GM10266 (cell line): ENCODE results near the gene FKBP1A.

ENCODE experiments used
- DNase-seq: peaks from one replicate; pipeline ENCODE4 v3.0.0; 2012; ENCODE audit errors: extremely low spot score
- CTCF ChIP-seq: IDR thresholded peaks from 2 replicates; pipeline ENCODE4 v1.5.1; 2012; ENCODE audit warnings: mild to moderate bottlenecking, low read depth; ENCODE audit not compliant: control insufficient read depth, insufficient read depth; ENCODE audit errors: missing control alignments

The FKBP1A gene

GRCh38 chr20:1386323-1386722 lies 6.5 kb downstream of the FKBP1A start:
- no peak for TF ChIP-seq CTCF
- DNase-seq, result no peak

- no peak for DNase-seq
- no peak for TF ChIP-seq CTCF
These were observed 9.0 kb downstream of the FKBP1A start for GRCh38 chr20:1383623-1384404.

DNA sequence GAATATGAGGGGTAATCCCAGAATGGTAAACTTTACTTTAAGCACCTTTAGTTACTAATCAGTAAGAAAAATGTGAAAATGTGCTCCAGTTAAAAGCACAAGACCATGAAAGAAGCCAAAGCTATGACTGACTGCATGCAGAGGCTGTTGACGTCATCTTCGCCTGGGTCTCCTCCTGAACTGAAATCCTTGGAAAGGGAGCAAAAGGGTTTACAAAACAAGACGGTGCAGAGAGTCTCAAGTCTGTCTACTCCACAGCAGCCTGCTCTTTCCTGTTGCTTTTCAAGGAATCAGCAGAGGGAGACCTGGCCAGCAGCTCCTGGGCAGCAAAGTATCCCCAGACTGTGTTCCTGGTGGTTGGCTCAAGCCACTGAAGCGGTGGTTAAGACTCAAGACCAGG lies 10.2 kb downstream of the FKBP1A start:
- no peak for TF ChIP-seq CTCF
- DNase-seq, result no peak

- no peak for DNase-seq
- no peak for TF ChIP-seq CTCF
These were observed 10.9 kb downstream of the FKBP1A start for GRCh38 chr20:1381753-1382591.

GRCh38 chr20:1378735-1379125 lies 14.1 kb downstream of the FKBP1A start:
- no peak for DNase-seq

DNA sequence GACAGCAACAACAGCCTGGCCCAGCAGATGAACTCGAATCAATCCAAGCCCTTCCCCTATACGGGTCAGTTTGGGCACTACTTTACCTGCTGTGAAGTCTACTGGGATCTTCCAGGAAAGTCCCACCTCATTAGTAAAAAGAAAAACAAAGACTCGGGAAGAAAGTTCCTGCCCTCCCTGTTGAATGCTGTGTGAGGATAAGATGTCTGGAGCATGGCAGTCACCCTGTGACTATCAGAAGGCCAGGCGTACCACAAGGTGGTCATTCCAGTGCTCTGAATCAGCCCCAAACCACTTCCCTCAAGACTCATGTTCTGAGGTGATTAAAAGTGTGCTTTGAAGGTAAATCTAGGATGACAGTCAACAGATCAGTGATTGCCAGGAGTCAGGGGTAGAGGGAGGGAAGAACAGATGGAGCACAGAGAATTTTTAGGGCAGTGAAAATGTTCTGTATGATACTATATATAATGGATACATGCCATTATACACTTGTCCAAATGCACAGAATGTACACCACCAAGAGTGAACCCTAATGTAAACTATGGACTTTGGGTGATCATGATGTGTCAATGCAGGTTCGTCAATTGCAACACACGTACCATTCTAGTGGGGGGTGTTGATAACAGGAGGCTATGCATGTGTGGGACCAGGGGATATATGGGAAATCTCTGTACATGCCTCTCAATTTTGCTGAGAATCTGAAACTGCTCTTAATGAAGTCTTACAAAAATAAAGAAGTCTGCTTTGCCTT lies 14.7 kb downstream of the FKBP1A start:
- TF ChIP-seq CTCF, result no peak
- no peak for DNase-seq

More at GRCh38 chr20:1378735-1379125, 14.1 kb downstream of the FKBP1A start:
- TF ChIP-seq CTCF, result no peak
